NCI-H82 (cell line): ENCODE results near the gene EPHB3.
"Not testable (repeated sequence)": the region's sequence is repeated elsewhere in the genome, so short reads cannot be mapped to it uniquely, and the experiment has no call there.

Experiments used
- DNase-seq: peaks from one replicate; lab custom pipeline; 2025; lab: John Stamatoyannopoulos, UW

The EPHB3 gene

GRCh38 chr3:184600685-184601377 is 39.2 kb downstream of the EPHB3 start:
- peak; percentile 30 for DNase-seq

GRCh38 chr3:184601576-184602371 is 40.2 kb downstream of the EPHB3 start:
- DNase-seq, result peak; percentile 43

- DNase-seq, result peak; percentile 40
Measured at GRCh38 chr3:184602372-184603150, 41.0 kb downstream of the EPHB3 start.

GRCh38 chr3:184603151-184604030 is 41.8 kb downstream of the EPHB3 start:
- no peak for DNase-seq

- DNase-seq, result no peak
Measured at GRCh38 chr3:184604039-184604601, 42.5 kb downstream of the EPHB3 start.

- no peak for DNase-seq
Measured at GRCh38 chr3:184604615-184605290, 43.2 kb downstream of the EPHB3 start.

- DNase-seq, result no peak
Measured at GRCh38 chr3:184608209-184608608, 46.6 kb downstream of the EPHB3 start.

- DNase-seq, result no peak
Measured at GRCh38 chr3:184609476-184610244, 48.1 kb downstream of the EPHB3 start.

- no peak for DNase-seq
Measured at GRCh38 chr3:184610245-184610871, 48.8 kb downstream of the EPHB3 start.

- peak; percentile 89 for DNase-seq
Measured at GRCh38 chr3:184611607-184612281, 50.2 kb downstream of the EPHB3 start.

- DNase-seq, result no peak
Measured at GRCh38 chr3:184615396-184615795, 53.8 kb downstream of the EPHB3 start.

- DNase-seq, result no peak
Measured at GRCh38 chr3:184616436-184616835, 54.9 kb downstream of the EPHB3 start.

- not testable (repeated sequence) for DNase-seq
Measured at GRCh38 chr3:184617306-184617705, 55.7 kb downstream of the EPHB3 start.

- DNase-seq, result no peak
Measured at GRCh38 chr3:184618811-184619210, 57.2 kb downstream of the EPHB3 start.

GRCh38 chr3:184619369-184619768 is 57.8 kb downstream of the EPHB3 start:
- DNase-seq, result peak; percentile 56

GRCh38 chr3:184619787-184620430 is 58.3 kb downstream of the EPHB3 start:
- DNase-seq, result no peak

- DNase-seq, result no peak
Measured at GRCh38 chr3:184620475-184621119, 59.0 kb downstream of the EPHB3 start.

GRCh38 chr3:184622156-184622555 is 60.6 kb downstream of the EPHB3 start:
- DNase-seq, result not testable (repeated sequence)
